ENCODE data around the gene HSD17B1.
A peak's percentile ranks its signal among the peaks of the same experiment; 100 is the strongest.
"Not testable (repeated sequence)": the region's sequence is repeated elsewhere in the genome, so short reads cannot be mapped to it uniquely, and the experiment has no call there.

HSD17B1 gene

GRCh38 chr17:42554250-42555121 lies 1.8 kb downstream of the HSD17B1 start:
- H3K4me3 ChIP-seq (replicated peaks; ENCODE audit: low read depth, low read length), result peak overlapping the region; percentile 72
- DNase-seq (ENCODE audit: extremely low read depth, low read depth), result no peak
- TF ChIP-seq CTCF (IDR thresholded peaks at IDR 0.05; ENCODE audit: low read depth, low read length, missing control alignments), result no peak

DNA sequence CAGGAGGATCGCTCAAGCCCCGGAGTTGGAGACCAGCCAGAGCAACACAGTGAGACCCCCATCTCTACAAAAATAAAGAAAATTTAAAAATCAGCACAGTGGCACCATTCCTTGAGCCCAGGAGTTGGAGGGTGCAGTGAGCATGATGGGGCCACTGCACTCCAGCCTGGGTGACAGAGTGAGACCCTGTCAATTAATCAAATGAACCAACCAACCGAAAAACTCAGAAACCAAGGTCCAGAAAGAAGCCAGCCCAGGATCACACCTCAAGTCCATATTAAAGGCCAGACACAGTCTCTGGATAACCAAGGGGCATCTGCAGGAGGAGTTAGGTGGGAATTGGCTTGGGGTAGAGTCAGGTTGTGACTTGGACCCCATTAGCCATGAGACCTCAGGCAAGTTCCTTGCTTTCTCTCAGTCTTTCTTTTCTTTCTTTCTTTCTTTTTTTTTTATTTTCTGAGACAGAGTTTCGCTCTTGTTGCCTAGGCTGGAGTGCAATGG lies 2.4 kb downstream of the HSD17B1 start:
- DNase-seq (ENCODE audit: extremely low read depth, low read depth), result no peak
- peak overlapping the region; percentile 72 for H3K4me3 ChIP-seq (replicated peaks; ENCODE audit: low read depth, low read length)
- TF ChIP-seq CTCF (IDR thresholded peaks at IDR 0.05; ENCODE audit: low read depth, low read length, missing control alignments), result no peak

GRCh38 chr17:42555961-42556617 lies 3.4 kb downstream of the HSD17B1 start:
- H3K4me3 ChIP-seq (replicated peaks; ENCODE audit: low read depth, low read length); DNase-seq (ENCODE audit: extremely low read depth, low read depth): not testable (repeated sequence)
- TF ChIP-seq CTCF (IDR thresholded peaks at IDR 0.05; ENCODE audit: low read depth, low read length, missing control alignments), result peak; percentile 25

GRCh38 chr17:42559075-42559474 lies 6.4 kb downstream of the HSD17B1 start:
- TF ChIP-seq CTCF (IDR thresholded peaks at IDR 0.05; ENCODE audit: low read depth, low read length, missing control alignments), result no peak
- no peak overlapping the region for H3K4me3 ChIP-seq (replicated peaks; ENCODE audit: low read depth, low read length)
- DNase-seq (ENCODE audit: extremely low read depth, low read depth), result no peak

DNA sequence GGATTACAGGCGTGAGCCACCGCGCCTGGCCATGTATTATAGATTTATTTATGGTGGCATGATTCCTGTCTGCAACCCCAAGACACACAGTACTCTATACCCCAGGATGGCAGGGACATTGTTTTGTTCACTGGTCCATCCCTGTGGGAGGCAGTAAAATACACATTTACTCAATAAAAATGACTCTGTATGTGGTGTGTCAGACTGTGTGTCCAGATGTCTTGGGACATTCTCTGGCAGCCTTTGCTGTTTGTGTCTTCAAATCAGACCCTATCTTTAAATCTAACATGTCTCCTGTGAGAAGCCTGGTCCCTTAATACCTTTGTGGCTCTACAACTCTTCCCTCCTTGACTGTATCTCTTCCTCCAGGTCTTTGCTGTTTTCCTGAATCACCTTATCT lies 7.5 kb downstream of the HSD17B1 start:
- H3K4me3 ChIP-seq (replicated peaks; ENCODE audit: low read depth, low read length), result no peak overlapping the region
- no peak for TF ChIP-seq CTCF (IDR thresholded peaks at IDR 0.05; ENCODE audit: low read depth, low read length, missing control alignments)
- DNase-seq (ENCODE audit: extremely low read depth, low read depth), result no peak

- peak; percentile 98 for DNase-seq (ENCODE audit: extremely low read depth, low read depth)
- no peak for TF ChIP-seq CTCF (IDR thresholded peaks at IDR 0.05; ENCODE audit: low read depth, low read length, missing control alignments)
- H3K4me3 ChIP-seq (replicated peaks; ENCODE audit: low read depth, low read length), result peak within 1 kb of the TSS; percentile 99
Measured at GRCh38 chr17:42561897-42562387, 9.2 kb downstream of the HSD17B1 start, which contains the start of gene COASY. Gene COASY, plus strand, starts transcription at chr17:42562148. Its CDS starts 475 bp downstream, at chr17:42562623.
